ENCODE data around the gene ZNF273. TPM values are rescaled to one million over a fixed set of nuclear protein-coding genes. Genes with fewer than 3 reads are reported as not detected.
"Not testable (repeated sequence)": the region's sequence is repeated elsewhere in the genome, so short reads cannot be mapped to it uniquely, and the experiment has no call there.

ZNF273 gene
- total and polyA plus RNA-seq, 2 donors = 4.6 to 22.5 TPM

DNA sequence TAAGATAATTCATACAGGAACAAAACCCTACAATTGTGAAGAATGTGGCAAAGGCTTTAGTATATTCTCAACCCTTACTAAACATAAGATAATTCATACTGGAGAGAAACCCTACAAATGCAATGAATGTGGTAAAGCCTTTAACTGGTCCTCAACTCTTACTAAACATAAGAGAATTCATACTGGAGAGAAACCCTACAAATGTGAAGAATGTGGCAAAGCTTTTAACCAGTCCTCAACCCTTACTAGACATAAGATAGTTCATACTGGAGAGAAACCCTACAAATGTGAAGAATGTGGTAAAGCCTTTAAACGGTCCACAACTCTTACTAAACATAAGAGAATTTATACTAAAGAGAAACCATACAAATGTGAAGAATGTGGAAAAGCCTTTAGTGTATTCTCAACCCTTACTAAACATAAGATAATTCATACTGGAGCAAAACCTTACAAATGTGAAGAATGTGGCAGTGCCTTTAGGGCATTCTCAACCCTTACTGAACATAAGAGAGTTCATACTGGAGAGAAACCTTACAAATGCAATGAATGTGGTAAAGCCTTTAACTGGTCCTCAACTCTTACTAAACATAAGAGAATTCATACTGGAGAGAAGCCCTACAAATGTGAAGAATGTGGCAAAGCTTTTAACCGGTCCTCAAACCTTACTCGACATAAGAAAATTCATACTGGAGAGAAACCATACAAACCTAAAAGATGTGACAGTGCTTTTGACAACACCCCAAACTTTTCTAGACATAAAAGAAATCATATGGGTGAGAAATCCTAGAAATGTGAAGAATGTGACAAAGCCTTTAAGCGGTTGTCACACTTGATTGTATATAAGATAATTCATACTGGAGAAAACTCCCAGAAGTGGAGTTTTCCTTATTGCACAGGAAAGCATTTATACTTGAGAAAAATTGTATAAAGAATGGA, 25.4 kb downstream of the ZNF273 start:
- 99% methylated on average over 4 of the region's 4 CpGs for WGBS
- not testable (repeated sequence) for H3K4me3 ChIP-seq (ENCODE audit: low read depth, low read length); H3K27ac ChIP-seq (ENCODE audit: low read depth); H3K4me1 ChIP-seq (ENCODE audit: insufficient read depth); H3K36me3 ChIP-seq (ENCODE audit: insufficient read depth); DNase-seq (ENCODE audit: extremely low spot score)

DNA sequence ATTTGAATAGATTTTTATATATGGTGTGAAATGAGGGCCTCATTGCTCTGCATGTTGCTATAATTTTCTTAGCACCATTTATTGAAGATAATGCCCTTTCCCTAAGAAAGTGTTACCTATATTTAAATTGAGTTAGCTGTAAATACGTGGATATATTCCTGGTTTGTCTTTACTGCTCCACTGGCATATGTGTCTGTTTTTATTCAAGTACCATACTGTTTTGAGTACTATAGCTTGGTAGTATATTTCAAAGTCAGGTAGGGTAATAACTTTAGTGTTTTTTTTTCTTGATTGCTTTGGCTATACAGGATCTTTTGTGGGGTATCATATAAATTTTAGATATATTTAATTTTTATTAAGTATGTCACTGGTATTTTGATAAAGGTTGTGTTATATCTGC, 31.4 kb downstream of the ZNF273 start:
- Histone ChIP-seq H3K36me3 (ENCODE audit: insufficient read depth) (no peaks in the 10 kb centered on the region), H3K4me3 (ENCODE audit: low read depth, low read length) (no peak overlapping the region), H3K4me1 (ENCODE audit: insufficient read depth) (no peaks in the 10 kb centered on the region), H3K27ac (ENCODE audit: low read depth) (no peak overlapping the region)
- no peak for DNase-seq (ENCODE audit: extremely low spot score)
- 94% methylated on average over 1 of the region's 1 CpG for WGBS

DNA sequence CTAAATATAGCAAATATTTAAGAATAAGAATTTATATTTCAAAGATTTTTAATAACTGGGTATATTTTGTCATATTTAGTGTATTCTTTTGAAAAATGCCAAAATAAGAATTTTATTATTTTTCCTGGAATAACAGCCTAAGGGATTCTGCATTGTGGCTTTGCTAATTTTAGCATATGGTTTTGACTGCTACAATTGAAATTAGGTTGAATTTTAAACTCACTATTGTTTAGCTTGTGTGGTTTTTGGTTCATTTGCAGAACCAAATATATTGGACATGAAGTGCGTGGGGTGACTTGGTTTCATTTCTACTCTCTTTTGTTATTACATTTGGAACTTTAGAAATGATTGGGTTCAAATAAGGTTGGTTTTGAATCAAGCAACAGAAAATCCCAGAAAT, 35.5 kb downstream of the ZNF273 start:
- Histone ChIP-seq H3K4me3 (ENCODE audit: low read depth, low read length) (no peak overlapping the region), H3K36me3 (ENCODE audit: insufficient read depth) (no peaks in the 10 kb centered on the region), H3K27ac (ENCODE audit: low read depth) (no peak overlapping the region), H3K4me1 (ENCODE audit: insufficient read depth) (no peaks in the 10 kb centered on the region)
- WGBS = 90% methylated on average over 1 of the region's 1 CpG
- no peak for DNase-seq (ENCODE audit: extremely low spot score)

DNA sequence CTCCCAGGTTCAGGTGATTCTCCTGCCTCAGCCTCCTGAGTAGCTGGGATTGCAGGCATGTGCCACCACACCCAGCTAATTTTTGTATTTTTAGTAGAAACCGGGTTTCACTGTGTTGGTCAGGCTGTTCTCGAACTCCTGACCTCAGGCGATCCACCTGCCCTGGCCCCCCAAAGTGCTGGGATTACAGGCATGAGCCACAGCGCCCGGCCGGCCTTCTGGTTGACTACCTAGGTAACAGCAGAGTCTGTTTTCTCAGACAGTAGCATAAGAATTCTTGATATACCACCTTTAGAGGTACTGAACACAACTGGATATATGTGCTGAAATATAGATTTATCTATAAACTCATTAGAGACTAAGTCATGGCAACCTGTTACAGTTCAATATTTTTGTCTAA, 36.9 kb downstream of the ZNF273 start:
- not testable (repeated sequence) for H3K4me3 ChIP-seq (ENCODE audit: low read depth, low read length); H3K4me1 ChIP-seq (ENCODE audit: insufficient read depth); DNase-seq (ENCODE audit: extremely low spot score); H3K27ac ChIP-seq (ENCODE audit: low read depth); H3K36me3 ChIP-seq (ENCODE audit: insufficient read depth)
- 94% methylated on average over 6 of the region's 6 CpGs for WGBS

DNA sequence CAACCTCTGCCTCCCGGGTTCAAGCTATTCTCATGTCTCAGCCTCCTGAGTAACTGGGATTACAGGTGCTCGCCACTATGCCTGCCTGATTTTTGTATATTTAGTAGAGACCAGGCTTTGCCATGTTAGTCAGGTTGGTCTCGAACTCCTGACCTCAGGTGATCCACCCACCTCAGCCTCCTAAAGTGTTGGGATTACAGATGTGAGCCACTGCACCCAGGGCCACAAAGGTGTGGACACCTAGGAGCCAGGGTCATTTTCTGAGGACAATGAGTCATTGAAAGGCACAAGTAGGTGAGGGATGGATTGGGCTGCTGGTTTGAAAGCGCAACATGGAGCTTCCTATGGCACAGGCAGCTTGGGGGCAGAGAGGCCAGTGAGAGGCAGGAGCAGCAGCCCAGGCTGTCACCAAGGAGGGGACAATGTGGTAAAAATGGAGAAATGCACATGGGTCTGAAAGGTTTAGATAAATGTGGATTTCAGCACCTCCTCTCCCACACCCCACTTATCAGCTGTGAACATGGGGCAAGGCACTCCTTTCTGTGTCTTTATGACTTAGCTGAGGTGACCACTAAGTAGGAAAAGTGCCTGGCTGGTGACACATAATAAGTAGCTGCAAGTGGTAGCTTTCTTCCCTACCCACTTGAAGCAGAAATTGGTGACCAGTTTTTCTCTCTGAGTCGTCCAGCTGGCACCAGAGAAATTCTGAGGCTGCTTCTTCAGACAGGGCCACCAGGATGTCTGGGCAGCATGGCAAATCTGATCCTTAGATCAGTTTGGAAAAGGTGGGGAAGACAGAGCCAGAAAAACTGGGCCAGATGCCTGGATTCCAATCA, 41.8 kb downstream of the ZNF273 start:
- H3K27ac ChIP-seq (ENCODE audit: low read depth); H3K4me1 ChIP-seq (ENCODE audit: insufficient read depth); H3K36me3 ChIP-seq (ENCODE audit: insufficient read depth); DNase-seq (ENCODE audit: extremely low spot score); H3K4me3 ChIP-seq (ENCODE audit: low read depth, low read length): not testable (repeated sequence)
- 82% methylated on average over 5 of the region's 5 CpGs for WGBS

DNA sequence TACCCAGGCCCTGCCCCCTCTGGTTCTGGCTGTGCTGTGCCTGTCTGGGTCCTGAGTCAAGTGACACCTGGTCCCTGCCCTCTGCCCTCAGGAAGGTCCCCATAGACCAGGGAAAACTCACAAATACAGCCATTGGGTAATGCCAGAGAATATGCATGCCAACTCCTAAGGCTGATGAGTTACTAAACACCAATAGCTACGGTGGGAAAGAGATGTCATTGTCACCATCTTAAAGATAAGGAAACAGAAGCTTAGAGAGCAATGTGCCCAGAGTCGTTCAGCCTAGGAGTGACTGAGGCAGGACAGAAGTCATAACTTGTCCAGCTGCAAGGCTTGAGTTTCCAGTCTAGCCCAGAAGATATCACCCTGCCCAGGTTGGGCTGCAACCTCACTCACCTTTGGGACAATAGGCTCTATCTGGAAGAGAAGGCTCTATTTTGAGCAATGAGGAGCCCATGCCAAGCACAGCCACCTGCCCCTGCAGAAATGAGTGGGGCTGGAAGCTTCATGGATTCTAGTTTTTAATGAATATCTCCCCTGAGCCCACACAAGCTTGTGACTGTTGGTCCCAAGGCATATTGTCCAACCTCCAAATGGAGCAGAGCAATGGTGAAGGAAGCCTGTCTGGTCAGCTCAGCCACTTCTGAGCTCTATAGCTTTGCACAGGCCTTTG, 42.6 kb downstream of the ZNF273 start:
- DNase-seq (ENCODE audit: extremely low spot score) = no peak
- H3K4me1 ChIP-seq (ENCODE audit: insufficient read depth) = no peaks in the 10 kb centered on the region
- H3K4me3 ChIP-seq (ENCODE audit: low read depth, low read length) = no peak overlapping the region
- H3K36me3 ChIP-seq (ENCODE audit: insufficient read depth) = no peaks in the 10 kb centered on the region
- 21% methylated on average over 2 of the region's 2 CpGs for WGBS
- H3K27ac ChIP-seq (ENCODE audit: low read depth) = no peak overlapping the region

DNA sequence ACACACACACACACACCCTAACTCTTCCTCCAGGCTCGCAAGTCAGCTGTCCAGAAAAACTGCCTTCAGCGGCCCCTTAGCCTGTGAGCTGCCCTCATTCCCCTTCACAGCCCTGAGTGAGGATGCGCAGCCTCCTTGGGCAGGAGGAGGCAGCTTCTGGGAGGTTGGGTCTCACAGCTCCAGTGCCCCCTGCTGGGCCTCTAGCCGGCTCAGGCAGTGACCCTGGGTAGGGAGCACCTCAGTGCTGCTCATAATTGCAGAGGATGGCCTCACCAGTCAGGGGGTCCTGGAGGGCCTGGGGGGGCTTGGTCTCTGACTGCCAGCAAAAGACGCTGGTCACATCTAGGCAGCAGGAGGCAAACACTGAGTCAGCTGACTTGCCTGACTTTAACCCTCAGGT, 43.7 kb downstream of the ZNF273 start:
- WGBS = 37% methylated on average over 5 of the region's 5 CpGs
- Histone ChIP-seq H3K36me3 (ENCODE audit: insufficient read depth) (no peaks in the 10 kb centered on the region), H3K4me1 (ENCODE audit: insufficient read depth) (no peaks in the 10 kb centered on the region), H3K4me3 (ENCODE audit: low read depth, low read length) (no peak overlapping the region), H3K27ac (ENCODE audit: low read depth) (no peak overlapping the region)
- no peak for DNase-seq (ENCODE audit: extremely low spot score)

DNA sequence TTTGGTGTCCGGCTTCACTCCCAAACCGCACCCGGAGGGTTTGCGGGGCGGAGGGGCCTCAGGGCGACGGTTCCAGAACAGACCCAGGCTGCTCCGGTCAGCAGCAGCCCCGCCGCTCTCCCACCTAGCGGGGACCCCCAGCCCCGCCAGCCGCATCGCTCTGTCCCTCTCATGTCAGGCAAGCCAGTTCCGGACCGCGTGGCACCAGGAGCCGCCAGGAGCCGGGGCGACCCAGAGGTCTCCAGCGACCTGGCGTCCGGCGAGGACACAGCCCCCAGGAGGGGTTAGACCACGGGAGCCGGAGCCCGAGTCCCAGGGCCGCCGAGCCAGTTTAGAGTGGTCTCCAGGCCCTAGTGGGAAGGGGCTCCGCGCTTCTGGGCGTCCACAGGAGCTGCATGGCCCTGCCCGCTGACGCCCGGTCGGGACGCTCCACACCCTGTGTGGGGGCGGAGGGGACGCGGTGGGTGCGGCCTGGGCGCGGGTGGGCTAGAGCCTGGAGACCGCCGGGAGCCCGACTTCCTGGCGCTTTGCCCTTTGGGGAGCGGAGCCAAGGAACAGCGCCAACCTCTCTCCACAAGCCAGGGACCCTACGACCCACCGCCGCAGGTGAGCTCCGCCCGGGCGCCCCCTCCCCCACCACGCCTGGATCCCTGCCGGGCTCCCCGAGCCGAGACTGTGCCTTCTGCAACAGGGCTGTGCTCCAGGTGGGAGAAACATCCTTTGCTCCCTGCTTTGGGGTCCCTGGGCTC, 44.4 kb downstream of the ZNF273 start:
- no peaks in the 10 kb centered on the region for H3K4me1 ChIP-seq (ENCODE audit: insufficient read depth)
- DNase-seq (ENCODE audit: extremely low spot score) = no peak

DNA sequence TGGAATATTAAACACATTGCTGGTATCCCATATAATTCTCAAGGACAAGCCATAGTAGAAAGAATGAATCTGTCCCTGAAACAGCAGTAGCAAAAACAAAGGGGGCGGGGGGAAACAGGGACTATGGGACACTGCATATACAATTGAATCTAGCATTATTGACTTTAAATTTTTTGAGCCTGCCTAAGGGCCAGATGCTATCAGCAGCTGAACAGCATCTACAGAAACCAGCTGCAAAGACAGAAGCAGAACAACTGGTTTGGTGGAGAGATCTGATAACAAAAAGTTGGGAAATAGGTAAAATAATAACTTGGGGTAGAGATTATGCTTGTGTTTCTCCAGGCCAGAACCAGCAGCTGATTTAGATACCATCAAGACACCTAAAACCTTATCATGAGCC, 45.7 kb downstream of the ZNF273 start:
- not testable (repeated sequence) for H3K27ac ChIP-seq (ENCODE audit: low read depth); H3K4me3 ChIP-seq (ENCODE audit: low read depth, low read length); DNase-seq (ENCODE audit: extremely low spot score); H3K4me1 ChIP-seq (ENCODE audit: insufficient read depth); H3K36me3 ChIP-seq (ENCODE audit: insufficient read depth)
- WGBS = 84% methylated on average over 1 of the region's 1 CpG

More for the DNA sequence above, 44.4 kb downstream of the ZNF273 start:
- Histone ChIP-seq H3K36me3 (ENCODE audit: insufficient read depth) (no peaks in the 10 kb centered on the region), H3K4me3 (ENCODE audit: low read depth, low read length) (peak overlapping the region; percentile 16), H3K27ac (ENCODE audit: low read depth) (no peak overlapping the region)
- 2% methylated on average over 59 of the region's 59 CpGs for WGBS

DNA sequence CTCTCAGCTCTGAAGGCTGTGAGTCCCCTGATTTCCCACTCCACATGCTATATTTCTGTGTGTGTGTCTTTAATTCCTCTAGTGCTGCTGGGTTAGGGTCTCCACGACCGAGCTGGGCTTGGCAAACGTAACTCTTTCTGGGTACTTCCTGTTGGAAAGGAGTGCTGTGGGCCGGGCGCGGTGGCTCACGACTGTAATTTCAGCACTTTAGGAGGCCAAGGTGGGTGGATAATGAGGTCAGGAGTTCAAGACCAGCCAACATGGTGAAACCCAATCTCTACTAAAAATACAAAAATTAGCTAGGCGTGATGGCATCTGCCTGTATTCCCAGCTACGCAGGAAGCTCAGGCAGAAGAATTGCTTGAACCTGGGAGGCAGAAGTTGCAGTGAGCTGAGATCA, 47.6 kb downstream of the ZNF273 start:
- not testable (repeated sequence) for H3K27ac ChIP-seq (ENCODE audit: low read depth); DNase-seq (ENCODE audit: extremely low spot score); H3K4me3 ChIP-seq (ENCODE audit: low read depth, low read length); H3K4me1 ChIP-seq (ENCODE audit: insufficient read depth); H3K36me3 ChIP-seq (ENCODE audit: insufficient read depth)
- WGBS = 56% methylated on average over 9 of the region's 9 CpGs

DNA sequence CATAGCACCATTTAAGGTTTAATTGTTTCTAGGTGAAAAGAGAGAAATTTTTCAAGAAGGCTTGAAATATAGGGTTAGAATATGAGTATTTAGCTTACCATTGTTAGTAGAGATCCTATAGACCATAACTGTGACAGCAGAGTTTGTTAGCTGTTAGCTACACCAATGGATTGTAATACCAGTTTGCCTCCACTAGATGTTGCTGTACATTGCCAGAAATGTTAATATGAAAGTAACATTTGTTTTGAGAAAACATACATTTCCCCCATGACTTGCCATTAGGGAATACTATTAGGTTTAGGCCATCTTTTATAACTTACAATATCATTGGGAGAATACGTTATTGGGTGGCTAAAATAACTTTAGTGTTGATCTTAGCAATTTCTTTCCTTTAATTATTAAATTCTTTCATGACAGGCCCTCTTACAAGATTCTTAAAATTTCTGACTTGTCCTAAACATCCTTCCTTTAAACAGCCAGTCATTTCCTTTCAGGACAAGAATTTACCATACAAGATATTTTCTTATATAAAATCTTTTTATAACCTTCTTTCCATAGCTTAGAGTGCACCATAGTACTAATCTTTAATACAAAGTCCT, 48.3 kb downstream of the ZNF273 start:
- no peak overlapping the region for H3K4me3 ChIP-seq (ENCODE audit: low read depth, low read length)
- H3K27ac ChIP-seq (ENCODE audit: low read depth) = no peak overlapping the region
- WGBS = 8% methylated on average over 1 of the region's 1 CpG
- DNase-seq (ENCODE audit: extremely low spot score) = no peak
- no peaks in the 10 kb centered on the region for H3K4me1 ChIP-seq (ENCODE audit: insufficient read depth)
- no peaks in the 10 kb centered on the region for H3K36me3 ChIP-seq (ENCODE audit: insufficient read depth)

DNA sequence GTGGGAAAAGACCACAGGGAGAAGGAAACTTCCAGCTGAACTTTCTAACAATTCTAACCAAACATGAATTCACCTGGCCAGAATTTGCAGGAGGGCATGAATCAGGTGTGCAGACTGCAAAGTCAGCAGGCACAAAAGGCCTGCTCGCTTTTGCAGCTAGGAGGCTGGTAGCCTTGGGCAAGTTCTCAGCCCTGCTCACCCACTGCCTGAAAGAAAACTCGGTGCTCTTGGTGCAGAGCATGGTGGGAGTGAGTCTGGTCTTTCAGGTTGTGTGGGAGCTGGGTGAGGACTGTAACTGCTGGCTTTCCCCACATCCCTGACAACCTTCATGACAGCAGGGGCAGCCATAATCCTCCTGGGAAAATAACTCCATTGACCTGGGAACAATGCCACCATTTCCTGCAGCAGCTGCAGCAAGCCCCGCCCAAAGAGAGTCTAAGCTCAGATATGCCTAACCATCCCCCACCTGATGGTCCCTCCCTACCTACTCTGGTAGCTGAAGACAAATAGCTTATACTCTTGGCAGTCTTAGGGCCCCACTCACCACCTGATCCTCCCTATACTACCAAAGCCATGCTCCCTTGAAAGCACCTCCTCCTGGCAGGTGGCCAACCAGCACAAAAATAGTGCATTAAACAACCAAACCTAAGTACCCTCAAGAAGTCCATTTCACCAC, 56.1 kb downstream of the ZNF273 start:
- no peaks in the 10 kb centered on the region for H3K36me3 ChIP-seq (ENCODE audit: insufficient read depth)
- H3K4me3 ChIP-seq (ENCODE audit: low read depth, low read length) = no peak overlapping the region
- no peak overlapping the region for H3K27ac ChIP-seq (ENCODE audit: low read depth)
- WGBS = 83% methylated on average over 3 of the region's 3 CpGs
- H3K4me1 ChIP-seq (ENCODE audit: insufficient read depth) = no peaks in the 10 kb centered on the region
- DNase-seq (ENCODE audit: extremely low spot score) = no peak
